Activated CD4-positive, alpha-beta T cell treated with anti-CD3 and anti-CD28 coated beads for 1 hour (primary cell): Measurements from ENCODE around the gene DKK2.
"Not testable (repeated sequence)": the region's sequence is repeated elsewhere in the genome, so short reads cannot be mapped to it uniquely, and the experiment has no call there.

Experiments used
- DNase-seq: peaks from one replicate; pipeline ENCODE4 v3.0.0-alpha.2; 2020

Gene DKK2

GRCh38 chr4:107011312-107011711 lies 24.8 kb downstream of the DKK2 start:
- no peak for DNase-seq

GRCh38 chr4:107009196-107009968 lies 26.7 kb downstream of the DKK2 start:
- DNase-seq = no peak

- DNase-seq = no peak
Observed at GRCh38 chr4:107008115-107008514, 28.0 kb downstream of the DKK2 start.

GRCh38 chr4:107006218-107006617 lies 29.9 kb downstream of the DKK2 start:
- DNase-seq = no peak

- DNase-seq = no peak
Observed at GRCh38 chr4:106996490-106996889, 39.6 kb downstream of the DKK2 start.

GRCh38 chr4:106993827-106994226 lies 42.3 kb downstream of the DKK2 start:
- no peak for DNase-seq

- no peak for DNase-seq
Observed at GRCh38 chr4:106987311-106987710, 48.8 kb downstream of the DKK2 start.

GRCh38 chr4:106986486-106986885 lies 49.6 kb downstream of the DKK2 start:
- DNase-seq = no peak

- no peak for DNase-seq
Observed at GRCh38 chr4:106985830-106986229, 50.3 kb downstream of the DKK2 start.

- no peak for DNase-seq
Observed at GRCh38 chr4:106982711-106983211, 53.4 kb downstream of the DKK2 start.

GRCh38 chr4:106981431-106981830 lies 54.7 kb downstream of the DKK2 start:
- DNase-seq = no peak

GRCh38 chr4:106979476-106979875 lies 56.6 kb downstream of the DKK2 start:
- DNase-seq = no peak

GRCh38 chr4:106978046-106978774 lies 57.9 kb downstream of the DKK2 start:
- DNase-seq = no peak

GRCh38 chr4:106971636-106972035 lies 64.5 kb downstream of the DKK2 start:
- no peak for DNase-seq

GRCh38 chr4:106967892-106968291 lies 68.2 kb downstream of the DKK2 start:
- no peak for DNase-seq

GRCh38 chr4:106953036-106953705 lies 82.9 kb downstream of the DKK2 start:
- no peak for DNase-seq

GRCh38 chr4:106951891-106952290 lies 84.2 kb downstream of the DKK2 start:
- no peak for DNase-seq

- no peak for DNase-seq
Observed at GRCh38 chr4:106941841-106942240, 94.3 kb downstream of the DKK2 start.

GRCh38 chr4:106930522-106930921 lies 105.6 kb downstream of the DKK2 start:
- no peak for DNase-seq

- no peak for DNase-seq
Observed at GRCh38 chr4:106929248-106929647, 106.9 kb downstream of the DKK2 start.

- DNase-seq = no peak
Observed at GRCh38 chr4:106914223-106914622, 121.9 kb downstream of the DKK2 start.

- DNase-seq = no peak
Observed at GRCh38 chr4:106909486-106910188, 126.5 kb downstream of the DKK2 start.

- DNase-seq = not testable (repeated sequence)
Observed at GRCh38 chr4:106908049-106908448, 128.1 kb downstream of the DKK2 start.
